Cardiac muscle cell (in vitro differentiated cells and primary cell): ENCODE results near the gene SLK. TPM values are rescaled to one million over a fixed set of nuclear protein-coding genes. Genes with fewer than 3 reads are reported as not detected.

ENCODE experiments used
- DNase-seq, 2 donors: peaks; one replicate each; pipeline versions ENCODE4 v3.0.0 to v3.0.0-alpha.2; 2010 to 2017; ENCODE audit warnings: low read depth in 1 of 2, low spot score in 1 of 2
- H3K27ac ChIP-seq: fragments of 200-600 bp; sonication (generic); 2 replicates; pipeline ENCODE4 v1.5.1; 2016
- H3K27me3 ChIP-seq: fragments of 200-600 bp; sonication (generic); 2 replicates; pipeline ENCODE4 v1.6.0; 2016; ENCODE audit warnings: control low read depth
- H3K36me3 ChIP-seq: fragments of 200-600 bp; sonication (generic); 2 replicates; pipeline ENCODE4 v1.5.1; 2016; ENCODE audit warnings: control low read depth
- H3K4me1 ChIP-seq: fragments of 200-600 bp; sonication (generic); 2 replicates; pipeline ENCODE4 v1.8.1; 2017; ENCODE audit warnings: low read depth, mild to moderate bottlenecking, mixed run types
- H3K4me3 ChIP-seq: fragments of 200-600 bp; sonication (generic); 2 replicates; pipeline ENCODE4 v1.5.1; 2016; ENCODE audit warnings: mild to moderate bottlenecking
- H3K9me3 ChIP-seq: fragments of 200-600 bp; sonication (generic); 2 replicates; pipeline ENCODE4 v1.5.1; 2017; ENCODE audit warnings: low read depth, mild to moderate bottlenecking, control low read depth
- CTCF ChIP-seq: IDR thresholded peaks from 2 replicates; pipeline ENCODE4 v1.5.1; 2012; ENCODE audit warnings: low read depth, mild to moderate bottlenecking, low read length
- polyA plus RNA-seq: library from polyadenylated mRNA; unstranded; fragments of >200 nt; fragmentation: Nextera tagmentation; extraction: Ambion mirVana; gene quantifications from 2 replicates; pipeline ENCODE4 v1.2.1, GENCODE V29; 2016
- total RNA-seq: library from RNA; depleted of rRNA; stranded (reverse); fragments of >200 nt; gene quantifications from 2 replicates; pipeline ENCODE4 v1.2.3, GENCODE V29; 2016

The SLK gene
- total RNA-seq (34.8 and 43.8 TPM in 2 replicates), polyA plus RNA-seq (24.1 and 35.2 TPM in 2 replicates)

- Histone ChIP-seq H3K36me3 (no peaks in the 10 kb centered on the region), H3K27me3 (no peaks in the 10 kb centered on the region), H3K4me1 (peaks cover 10% of the 10 kb centered on the region), H3K27ac (peak within 1 kb of the TSS; percentile 88), H3K4me3 (peak within 1 kb of the TSS; percentile 97), H3K9me3 (no peaks in the 10 kb centered on the region)
- peak; percentile 86 to 89 for DNase-seq
- no peak for TF ChIP-seq CTCF
Measured at GRCh38 chr10:103966671-103967447, at the start of gene SLK. Gene SLK, plus strand, starts transcription at chr10:103967140. Its CDS starts 606 bp downstream, at chr10:103967746.

DNA sequence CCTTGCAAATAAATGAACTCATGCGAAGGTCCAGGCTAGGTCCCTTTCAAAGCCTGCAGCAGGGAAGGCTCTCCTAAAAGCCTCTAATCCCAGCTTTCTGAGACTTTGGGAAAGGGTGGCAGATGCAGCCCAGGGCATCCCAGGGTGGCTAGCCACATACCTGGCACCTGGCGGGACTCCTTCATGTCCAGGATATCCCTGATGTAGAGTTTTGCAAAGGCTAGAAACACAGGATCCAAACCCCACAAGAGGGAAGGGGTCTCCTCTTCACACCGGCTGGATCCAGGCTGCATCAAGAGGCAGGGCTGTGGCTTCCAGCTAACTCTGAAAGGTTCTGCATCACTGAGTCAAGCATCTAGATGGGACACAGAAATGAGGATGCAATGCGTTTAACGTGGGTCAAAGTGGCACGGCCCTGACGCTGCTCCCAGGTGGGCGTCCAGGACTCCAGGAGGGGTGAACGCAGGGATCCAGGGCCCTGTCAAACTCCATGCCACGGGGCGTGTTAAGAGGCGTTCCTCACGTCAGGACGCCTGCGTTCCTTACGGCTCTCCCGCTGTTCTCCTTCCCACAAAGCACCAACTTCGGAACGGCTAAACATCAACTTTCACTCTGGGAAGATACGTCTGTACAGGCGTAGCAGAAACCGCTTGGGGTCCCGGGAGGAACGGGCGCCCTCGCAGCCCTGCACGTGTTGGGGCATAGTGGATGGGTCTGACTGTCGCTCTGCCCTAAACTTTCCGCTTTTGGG is 49.5 kb upstream of the SLK start:
- no peak for TF ChIP-seq CTCF
- no peaks in the 10 kb centered on the region for H3K27me3 ChIP-seq

GRCh38 chr10:103918053-103918846 is 48.7 kb upstream of the SLK start, which contains the start of gene STN1:
Gene STN1, minus strand, starts transcription at chr10:103918184. Its CDS starts 590 bp downstream, at chr10:103917594.
- H3K36me3 ChIP-seq = no peaks in the 10 kb centered on the region
- H3K9me3 ChIP-seq = no peaks in the 10 kb centered on the region
- no peaks in the 10 kb centered on the region for H3K27me3 ChIP-seq
- DNase-seq = peak; percentile 98
- TF ChIP-seq CTCF = no peak
- H3K4me1 ChIP-seq = peaks cover 31% of the 10 kb centered on the region
- H3K27ac ChIP-seq = peak within 1 kb of the TSS; percentile 88
- peak within 1 kb of the TSS; percentile 66 for H3K4me3 ChIP-seq

More for the DNA sequence above, 49.5 kb upstream of the SLK start:
- H3K4me3 ChIP-seq = peak overlapping the region; percentile 66
- no peaks in the 10 kb centered on the region for H3K36me3 ChIP-seq
- H3K4me1 ChIP-seq = peaks cover 24% of the 10 kb centered on the region
- H3K9me3 ChIP-seq = no peaks in the 10 kb centered on the region
- peak overlapping the region; percentile 88 for H3K27ac ChIP-seq
- DNase-seq = peak in 1 of 2 donors; percentile 53

DNA sequence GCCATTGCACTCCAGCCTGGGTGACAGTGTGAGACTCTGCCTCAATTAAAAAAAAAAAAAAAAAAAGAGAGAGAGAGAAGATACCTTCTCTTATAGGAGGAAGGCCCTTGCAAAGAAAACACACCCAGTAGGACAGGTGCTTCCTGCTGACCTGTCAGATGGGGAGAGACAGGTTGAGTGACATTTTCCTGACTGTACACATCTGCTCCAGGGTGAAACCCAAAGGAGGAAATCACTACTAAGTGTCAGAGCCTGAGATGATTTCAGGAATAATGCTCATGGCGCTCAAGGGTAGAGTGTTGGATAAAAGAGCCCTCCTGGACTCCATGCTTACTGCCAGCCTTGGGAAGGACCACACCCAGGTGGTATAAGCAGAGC is 47.3 kb upstream of the SLK start:
- Histone ChIP-seq H3K9me3 (no peaks in the 10 kb centered on the region), H3K4me1 (peaks cover 41% of the 10 kb centered on the region), H3K36me3 (no peaks in the 10 kb centered on the region), H3K4me3 (no peak overlapping the region), H3K27me3 (no peaks in the 10 kb centered on the region), H3K27ac (no peak overlapping the region)
- no peak for DNase-seq
- no peak for TF ChIP-seq CTCF

DNA sequence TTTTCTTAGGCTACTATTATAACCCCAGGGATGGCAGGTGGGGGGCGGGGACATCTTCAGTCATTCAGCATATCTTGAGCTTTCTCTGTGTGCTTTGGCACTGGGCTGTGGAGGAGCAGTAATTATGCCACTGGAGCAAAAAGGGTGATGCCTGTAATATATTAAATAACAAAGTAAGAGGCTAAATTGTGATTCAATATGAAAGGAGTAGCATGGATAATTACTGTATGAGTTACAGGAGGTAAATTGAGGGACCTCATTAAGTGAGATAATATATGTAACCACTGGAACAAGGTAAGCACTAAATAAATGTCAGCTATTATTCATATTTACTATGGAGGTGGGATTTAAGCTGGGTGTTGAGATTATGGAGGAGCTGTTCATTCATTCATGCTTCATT is 45.7 kb upstream of the SLK start:
- no peak for TF ChIP-seq CTCF
- Histone ChIP-seq H3K36me3 (no peaks in the 10 kb centered on the region), H3K4me3 (no peak overlapping the region), H3K9me3 (no peaks in the 10 kb centered on the region), H3K27me3 (no peaks in the 10 kb centered on the region), H3K4me1 (peaks cover 40% of the 10 kb centered on the region), H3K27ac (no peak overlapping the region)
- DNase-seq = no peak
